GM21423 (cell line): ENCODE results near the gene BCAR3.
"Not testable (repeated sequence)": the region's sequence is repeated elsewhere in the genome, so short reads cannot be mapped to it uniquely, and the experiment has no call there.

ENCODE experiments used
- ATAC-seq: cut with Tn5 transposase; IDR thresholded peaks from one replicate; pipeline ENCODE4 v1.9.1; 2021; ENCODE audit warnings: mild to moderate bottlenecking, moderate library complexity; ENCODE audit not compliant: unreplicated experiment

Gene BCAR3

DNA sequence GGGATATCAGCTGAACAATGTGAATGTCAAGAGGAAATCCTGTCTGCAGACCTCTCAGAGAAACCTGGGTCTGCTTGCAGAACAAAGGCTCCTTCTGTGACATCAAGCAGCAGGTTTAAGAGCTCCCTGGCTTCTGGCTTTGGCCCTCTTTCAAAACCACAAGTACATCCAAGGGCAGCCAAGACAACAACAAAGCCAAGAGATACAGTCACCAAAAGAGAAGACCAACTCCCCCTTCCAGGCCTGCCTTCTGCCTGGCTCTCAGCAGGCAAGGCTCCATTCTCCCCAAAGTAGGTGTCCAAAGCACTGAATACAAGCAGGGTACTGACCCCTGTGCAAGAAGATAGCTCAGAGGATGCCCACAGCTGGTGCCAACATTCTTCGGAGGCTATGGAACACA is 11.5 kb downstream of the BCAR3 start:
- no peak for ATAC-seq

DNA sequence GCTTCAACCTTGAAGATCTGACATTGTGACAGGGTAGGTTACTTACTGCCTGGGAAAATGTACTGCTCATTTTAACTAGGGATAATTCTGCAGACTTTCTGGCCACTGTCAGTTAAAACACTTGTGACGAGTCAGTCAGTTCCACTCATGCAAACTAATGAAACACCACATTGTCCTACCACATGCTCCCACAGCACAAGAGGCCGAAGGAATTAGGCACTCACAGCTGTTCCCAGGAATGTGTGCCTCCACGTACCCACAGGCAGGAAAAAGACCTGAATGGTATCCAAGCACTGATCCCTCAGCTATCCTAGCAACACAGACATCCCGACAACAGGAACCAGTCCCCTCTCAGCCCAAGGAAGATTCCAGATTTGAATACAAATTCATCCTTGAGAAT is 12.3 kb downstream of the BCAR3 start:
- ATAC-seq: no peak

DNA sequence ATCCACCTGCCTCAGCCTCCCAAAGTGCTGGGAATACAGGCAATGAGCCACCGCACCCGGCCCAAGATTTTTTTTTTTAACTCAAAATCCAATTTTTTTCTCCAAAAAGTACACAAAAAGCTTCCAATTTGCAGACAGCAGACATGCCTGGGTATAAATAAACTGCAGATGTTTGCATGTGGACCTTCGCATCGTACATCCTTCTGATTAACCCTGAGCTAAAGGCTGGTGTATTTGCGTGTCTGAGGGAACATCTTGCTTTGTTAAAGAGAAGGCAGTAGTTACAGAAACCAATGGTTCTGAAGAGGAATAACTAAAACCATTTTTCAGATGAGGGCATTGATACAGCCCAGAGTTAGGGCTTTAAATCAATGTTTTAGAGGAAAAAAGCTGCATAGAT is 12.7 kb downstream of the BCAR3 start:
- no peak for ATAC-seq

DNA sequence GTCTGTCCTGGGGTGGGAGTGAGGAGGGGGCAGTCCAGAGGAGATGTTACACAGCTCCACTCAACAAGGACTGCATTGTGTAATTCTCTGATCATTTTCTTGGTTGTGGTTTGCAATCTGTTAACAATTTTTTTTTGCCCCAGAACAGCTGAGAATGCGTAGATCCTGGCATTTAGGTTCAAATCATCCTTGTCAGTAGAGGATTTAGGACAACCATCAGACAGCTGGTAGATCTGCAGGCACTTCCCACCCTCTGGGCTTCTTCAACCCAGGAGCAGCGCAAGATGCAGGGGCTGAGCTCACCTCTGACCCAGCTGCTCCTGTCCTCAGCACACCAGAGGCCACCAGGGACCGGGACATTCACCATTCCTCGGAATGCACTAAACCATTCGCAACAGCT is 13.5 kb downstream of the BCAR3 start:
- no peak for ATAC-seq

DNA sequence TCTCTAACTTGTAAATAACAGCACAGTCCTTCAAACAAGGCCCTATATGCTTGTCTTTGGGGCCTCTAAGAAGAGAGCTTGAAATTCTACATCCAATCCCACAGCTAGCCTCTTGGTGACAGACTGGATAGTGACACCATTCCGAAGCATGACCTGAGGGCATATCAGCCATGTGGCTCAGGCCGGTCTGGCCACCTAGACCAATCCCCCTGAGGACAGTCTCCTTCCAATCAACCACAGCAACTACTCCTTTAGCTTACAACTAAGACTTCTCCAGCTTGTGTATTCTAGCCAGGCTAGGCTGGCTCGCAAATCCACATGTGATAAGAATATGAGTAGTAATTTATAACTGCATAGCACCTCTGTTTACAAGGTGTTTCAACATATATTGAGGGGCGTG is 14.0 kb downstream of the BCAR3 start:
- no peak for ATAC-seq

DNA sequence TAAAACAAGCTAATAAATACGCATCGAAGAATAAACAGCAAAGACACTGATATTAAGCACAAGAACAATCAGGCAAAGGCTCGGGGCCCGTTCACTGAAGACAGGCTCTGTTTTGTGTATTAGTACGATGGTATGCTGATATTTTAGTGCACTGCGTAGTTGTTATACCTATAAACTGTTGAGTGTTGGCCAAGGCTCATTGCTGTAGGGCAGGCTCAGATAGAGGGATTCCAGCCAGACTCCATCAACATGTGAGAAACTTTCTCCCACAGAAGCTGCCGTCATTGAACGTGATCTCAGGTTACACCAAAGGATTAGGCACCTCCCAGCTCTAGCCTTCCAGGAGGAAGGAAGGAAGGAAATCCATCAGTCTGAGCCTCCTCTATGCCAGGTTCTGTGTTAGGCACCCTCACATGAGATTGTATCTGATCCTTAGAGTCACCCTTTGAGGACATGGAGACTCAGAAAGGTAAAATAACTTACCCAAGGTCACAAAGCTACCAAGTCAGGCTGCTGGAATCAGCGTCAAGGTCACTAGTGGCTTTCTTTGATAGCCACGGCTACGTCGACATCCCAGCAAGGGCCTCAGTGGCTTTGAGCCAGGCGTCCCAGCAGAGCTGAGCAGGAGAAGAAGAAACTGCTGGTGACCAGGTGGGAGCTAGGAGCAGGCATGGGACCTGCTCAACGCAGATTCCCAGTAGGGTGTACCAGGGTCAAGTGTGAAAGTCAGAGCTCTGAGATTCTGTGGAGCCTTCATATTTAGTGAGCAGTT is 14.8 kb downstream of the BCAR3 start:
- ATAC-seq: no peak

DNA sequence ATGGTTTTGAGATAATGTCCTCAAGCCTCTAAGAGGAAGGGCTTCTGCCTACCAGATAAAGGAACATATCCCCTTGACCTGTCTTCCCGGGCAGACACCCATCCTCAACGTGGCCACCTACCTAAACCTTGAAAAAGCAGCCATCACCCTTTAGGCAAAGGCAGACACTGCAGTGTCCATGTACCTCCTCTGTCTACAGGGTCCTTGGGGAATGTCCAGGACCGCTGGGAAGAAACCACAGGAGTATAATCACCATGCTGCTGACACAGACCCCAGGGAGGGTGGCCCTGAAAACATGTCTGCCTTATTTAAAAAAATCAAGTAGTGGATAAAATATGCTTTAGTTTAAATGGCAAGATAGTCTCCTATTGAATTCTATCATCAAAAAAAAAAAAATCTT is 16.6 kb downstream of the BCAR3 start:
- ATAC-seq: no peak

DNA sequence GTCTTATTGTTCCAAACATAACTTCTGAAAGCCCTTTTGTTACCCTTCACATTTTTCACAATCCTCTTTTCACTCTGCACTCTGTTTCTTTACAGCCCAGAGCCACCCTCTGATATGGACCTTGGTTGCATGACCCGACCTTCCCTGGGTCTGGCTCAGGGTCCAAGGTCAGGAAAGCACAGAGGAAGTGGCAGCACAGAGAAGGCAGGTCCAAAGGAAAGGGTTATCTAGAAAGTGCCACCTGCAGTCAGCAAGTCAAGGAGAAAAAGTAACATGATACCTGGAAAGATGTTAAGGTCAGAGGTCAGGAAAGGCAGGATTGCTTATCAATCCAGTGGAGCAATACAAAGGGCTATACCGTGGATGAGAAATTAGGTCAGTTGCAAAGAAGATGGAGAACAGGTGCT is 18.4 kb downstream of the BCAR3 start:
- ATAC-seq: no peak

DNA sequence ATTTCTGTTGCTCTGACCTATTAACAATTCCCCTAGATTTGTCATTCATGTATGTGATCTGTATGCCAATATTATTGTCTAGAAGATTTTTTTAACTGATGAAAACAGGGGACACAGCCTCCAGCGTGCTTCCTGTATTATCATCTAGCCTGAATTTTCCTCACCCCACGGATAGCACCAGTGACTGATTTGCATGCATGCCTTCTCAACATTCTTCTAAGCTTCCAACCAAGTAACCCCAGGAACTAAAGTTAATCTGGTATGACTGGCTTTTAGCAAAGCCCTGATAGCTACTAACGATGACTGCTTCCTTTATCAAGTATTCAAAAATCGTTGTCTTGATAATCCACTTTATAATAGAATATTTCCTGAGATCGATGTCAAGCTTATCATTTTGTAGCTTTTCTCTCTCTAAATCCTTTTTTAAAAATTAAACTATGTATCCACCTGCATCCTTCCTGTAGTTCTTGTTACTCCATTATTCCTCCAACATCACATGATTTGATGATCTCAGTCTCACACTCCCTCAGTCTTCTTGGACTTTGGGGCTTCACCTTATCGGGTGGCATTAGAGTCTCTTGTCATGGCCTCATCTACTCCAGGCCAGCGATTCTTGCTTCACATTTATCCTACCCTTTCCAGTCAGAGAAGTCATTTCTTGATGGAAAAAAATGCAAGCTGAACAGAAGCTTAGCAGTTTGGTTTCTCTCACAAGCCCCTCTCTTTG is 19.0 kb downstream of the BCAR3 start:
- no peak for ATAC-seq

DNA sequence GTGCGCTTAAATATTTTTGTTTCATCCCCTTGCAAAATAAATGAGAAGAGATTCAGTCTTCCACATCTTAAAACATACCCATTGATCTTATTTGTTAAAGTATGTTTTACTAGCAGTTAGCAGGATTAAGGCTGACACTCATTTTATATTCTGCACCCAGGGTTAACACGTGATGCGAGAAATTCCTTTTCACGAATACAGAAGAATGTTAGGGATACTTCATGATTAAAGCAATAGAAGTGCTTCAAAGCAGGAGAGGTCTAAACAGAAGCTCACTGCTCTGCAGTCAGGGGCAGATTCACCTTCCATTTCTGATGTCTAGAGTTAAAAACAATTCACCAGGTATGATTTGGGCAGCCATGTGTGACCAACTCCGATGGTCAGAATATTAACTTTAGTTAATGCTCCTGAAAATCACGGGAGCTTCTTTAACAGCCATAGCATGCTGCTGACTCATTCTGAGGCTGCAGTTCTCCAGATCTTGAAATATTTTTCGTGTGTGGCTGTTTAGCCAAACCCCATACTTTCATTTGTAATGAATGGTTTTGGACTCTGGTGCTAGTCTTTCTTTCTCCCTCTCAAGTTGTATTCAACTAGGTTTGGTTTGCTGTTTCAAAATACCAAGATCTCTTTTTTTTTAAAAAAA is 19.7 kb downstream of the BCAR3 start:
- no peak for ATAC-seq

DNA sequence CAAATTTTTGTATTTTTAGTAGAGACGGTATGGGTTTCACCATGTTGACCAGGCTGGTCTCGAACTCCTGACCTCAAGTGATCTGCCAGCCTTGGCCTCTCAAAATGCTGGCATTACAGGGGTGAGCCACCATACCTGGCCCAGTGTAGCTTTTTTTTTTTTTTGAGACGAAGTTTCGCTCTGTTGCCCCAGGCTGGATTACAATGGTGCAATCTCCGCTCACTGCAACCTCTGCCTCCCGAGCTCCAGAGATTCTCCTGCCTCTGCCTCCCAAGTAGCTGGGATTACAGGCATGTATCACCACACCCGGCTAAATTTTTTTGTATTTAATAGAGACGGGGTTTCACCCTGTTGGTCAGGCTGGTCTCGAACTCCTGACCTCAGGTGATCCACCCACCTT is 20.3 kb downstream of the BCAR3 start:
- ATAC-seq: not testable (repeated sequence)

DNA sequence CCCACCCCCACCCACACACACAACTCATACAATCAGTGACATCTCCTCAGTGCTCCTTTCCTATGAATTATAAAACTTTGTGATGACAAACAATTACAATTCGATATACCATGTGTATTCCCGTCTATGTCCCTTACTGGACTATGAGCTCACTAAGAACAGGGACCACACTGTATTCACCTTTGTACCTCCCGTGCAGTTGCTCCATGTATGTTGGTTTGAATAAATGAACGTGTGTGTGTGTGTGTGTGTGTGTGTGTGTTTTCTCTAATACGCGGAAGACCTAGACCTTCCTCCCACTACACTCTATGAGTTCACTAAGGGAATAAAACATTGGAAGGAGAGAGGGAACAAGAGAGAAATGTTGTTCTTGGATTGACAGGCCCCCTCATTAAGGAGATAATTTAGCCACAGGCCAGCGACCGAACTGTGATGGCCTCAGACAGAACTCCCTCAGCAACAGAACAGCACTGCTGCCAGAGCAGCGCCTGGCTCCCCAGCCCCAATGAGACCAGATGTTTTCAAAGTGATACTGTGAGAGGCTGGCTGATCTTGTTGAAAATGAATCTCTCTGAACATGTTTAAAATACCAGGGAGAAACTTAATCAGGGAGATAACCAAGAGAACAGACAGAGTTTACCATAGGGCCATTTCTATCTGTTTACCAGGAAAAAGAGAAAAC is 21.7 kb downstream of the BCAR3 start:
- ATAC-seq: no peak

DNA sequence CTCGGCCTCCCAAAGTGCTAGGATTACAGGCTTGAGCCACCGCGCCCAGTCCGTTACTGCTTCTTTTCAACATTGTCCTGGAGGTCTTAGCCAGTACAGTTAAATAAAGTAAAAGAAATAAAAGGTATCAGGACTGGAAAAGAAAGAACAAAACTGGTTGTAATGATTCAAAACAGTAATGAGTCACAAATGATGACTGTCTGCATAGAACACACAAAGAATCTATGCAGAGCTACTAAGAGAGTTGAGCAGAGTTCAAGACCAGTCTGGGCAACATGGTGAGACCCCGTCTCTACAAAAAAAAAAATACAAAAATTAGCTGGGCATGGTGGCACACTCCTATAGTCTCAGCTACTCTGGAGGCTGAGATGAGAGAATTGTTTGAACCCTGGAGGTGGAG is 23.4 kb downstream of the BCAR3 start:
- ATAC-seq: no peak

DNA sequence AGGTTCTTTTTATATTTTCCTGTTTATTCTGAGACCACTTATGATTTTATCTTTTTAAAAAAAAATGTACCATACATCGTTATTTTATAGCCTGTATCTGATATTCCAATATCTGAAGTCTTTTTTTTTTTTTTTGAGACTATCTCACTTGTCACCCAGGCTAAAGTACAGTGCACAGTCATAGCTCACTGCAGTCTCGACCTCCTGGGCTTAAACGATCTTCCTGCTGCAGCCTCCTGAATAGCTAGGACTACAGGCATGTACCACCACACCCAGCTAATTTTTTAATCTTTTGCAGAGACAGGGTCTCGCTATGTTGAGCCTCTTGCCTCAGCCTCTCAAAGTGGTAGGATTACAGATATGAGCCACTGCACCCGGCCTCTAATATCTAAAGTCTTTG is 25.1 kb downstream of the BCAR3 start:
- ATAC-seq: no peak

DNA sequence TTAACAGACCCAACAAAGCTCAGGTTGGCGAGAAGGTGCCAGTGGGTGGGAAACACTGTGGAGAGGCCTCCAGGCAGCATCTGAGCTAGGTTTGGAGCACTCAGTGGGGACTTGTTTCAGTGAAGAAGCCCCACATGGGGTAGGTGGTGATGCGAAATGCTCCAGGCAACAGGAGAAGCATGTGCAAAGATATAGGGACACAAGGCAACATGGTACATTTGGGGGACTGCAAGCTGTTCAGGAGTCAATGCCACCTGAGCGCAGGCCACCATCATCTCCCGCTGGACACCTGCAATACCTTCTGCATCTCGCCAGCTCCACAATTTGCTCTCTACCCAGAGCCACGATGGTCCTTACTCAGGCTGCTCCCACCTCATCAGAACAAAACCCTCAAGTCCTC is 28.0 kb downstream of the BCAR3 start:
- ATAC-seq: no peak

DNA sequence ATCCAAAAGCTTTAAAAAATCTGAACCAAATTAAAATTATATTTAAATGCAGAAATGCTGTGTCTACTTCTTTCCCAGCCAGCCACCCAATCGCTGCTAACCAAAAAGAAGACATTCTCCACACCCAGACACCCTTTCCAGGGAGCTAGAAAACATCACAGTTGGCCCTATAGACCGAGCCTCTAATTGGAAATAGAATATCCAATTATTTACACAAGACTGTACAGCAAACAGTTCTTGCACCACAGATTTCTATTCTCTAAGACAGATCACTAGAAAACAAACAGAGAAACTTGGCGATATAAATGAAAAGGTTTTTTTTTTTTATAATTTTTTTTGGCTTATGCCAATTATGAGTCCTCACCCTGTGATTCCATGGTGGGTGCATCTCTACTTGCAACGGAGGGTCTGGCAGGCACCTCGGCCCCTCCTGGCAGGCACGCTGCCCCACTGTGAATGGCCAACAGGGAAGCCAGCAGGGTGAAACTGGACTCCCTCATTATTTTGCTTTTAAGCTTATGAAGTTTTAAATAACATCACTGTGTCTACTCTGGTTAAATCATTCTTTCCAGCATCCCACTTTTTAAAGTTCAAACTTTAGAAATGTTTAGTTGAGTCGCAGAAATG is 29.2 kb downstream of the BCAR3 start:
- no peak for ATAC-seq

DNA sequence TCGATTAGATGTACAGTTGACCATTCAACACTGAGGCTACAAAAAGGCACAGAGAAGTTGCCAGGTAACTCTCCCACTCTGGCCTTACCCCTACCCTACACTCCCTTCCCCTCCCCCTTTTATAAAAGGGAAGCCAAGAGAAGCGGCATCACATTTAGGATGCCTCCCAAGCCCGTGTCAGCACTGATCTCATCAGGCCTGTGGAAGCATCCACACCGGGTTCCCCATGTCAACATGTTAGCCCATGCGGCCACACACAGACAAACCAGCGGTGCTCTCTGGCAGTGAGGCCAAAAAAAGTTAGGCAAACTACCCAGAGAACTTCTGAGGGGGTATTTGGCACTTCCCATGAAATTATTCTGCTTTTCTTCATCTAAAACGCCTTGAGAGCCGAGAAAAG is 29.9 kb downstream of the BCAR3 start:
- no peak for ATAC-seq

DNA sequence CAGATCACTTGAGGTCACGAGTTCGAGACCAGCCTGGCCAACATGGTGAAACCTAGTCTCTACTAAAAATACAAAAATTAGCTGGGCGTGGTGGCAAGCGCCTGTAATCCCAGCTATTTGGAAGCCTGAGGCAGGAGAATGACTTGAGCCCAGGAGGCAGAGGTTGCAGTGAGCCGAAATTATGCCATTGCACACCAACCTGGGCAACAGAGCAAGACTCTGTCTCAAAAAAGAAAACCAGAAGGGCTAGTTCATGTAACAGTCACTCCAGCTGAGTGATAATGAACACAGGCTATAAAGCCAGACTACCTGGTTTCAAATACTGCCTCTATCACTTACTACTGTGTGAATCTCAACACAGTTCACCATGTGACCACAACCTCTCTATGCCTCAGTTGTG is 31.5 kb downstream of the BCAR3 start:
- ATAC-seq: not testable (repeated sequence)

DNA sequence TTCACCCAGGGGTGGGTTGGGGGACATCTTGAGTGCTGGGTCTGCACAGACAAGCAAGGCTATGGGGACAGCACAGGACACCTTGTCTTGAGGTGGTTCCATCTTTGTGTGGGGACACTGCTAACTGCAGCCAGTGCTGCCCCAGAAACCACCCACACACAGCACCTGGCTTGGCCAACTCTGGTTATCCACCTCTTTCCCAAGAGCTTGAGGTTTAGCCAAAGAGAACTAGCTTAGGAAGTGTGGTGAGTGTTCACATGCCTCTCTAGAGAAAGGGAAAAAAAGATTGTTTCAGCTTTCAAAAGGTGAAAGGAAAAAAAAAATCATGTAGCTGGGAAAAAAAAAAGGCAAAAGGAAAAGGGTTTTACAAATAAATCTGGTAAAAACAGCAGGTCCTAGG is 32.4 kb downstream of the BCAR3 start:
- ATAC-seq: no peak

DNA sequence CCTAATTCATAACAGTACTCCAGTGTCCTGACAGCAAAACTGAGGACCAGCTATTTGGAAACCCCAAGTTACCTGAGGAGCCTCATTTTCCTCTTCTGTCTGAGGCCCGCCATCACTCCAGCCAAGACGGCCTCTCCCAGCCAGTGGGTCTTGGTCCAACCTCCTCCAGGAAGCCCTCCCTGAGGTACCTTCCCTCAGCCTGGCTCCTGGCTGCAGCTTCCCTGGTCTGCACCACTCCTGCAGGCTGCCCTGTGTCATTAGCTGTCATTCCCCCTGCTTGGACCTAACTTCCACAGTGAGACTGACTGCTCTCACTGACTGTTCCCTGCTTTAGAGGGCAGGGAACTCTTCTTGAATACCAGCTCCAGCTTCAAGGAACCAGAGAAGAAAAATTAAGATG is 33.0 kb downstream of the BCAR3 start:
- no peak for ATAC-seq

DNA sequence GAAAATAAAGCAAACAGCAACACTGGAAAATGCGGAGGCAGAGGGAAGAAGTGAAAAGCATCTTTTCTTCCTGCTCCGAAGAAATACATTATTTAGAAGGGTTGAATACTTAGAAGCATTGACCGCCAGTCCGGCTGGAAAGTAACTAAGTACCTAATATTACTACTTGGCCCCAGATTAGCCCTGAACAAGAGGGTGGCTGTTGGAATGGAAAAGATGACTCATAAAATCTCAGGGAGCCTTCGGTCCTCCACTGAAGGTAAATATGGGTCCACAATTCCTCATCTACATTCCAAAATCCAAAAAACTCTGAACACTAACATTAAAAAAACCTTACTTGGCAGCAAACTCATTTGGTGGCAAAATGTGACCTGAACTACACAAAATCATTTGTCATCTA is 40.1 kb downstream of the BCAR3 start:
- no peak for ATAC-seq
